LHCN-M2 (cell line): Measurements from ENCODE around the gene KDM1B. TPM values are rescaled to one million over a fixed set of nuclear protein-coding genes. Genes with fewer than 3 reads are reported as not detected.
"Not testable (repeated sequence)": the region's sequence is repeated elsewhere in the genome, so short reads cannot be mapped to it uniquely, and the experiment has no call there.

ENCODE experiments used
- DNase-seq: peaks from one replicate; pipeline ENCODE4 v3.0.0-alpha.2; 2012; ENCODE audit warnings: low read depth
- total RNA-seq: library from RNA; depleted of rRNA; stranded (reverse); fragments of >200 nt; gene quantifications from 2 replicates; pipeline ENCODE4 v1.2.3, GENCODE V29; 2014

The KDM1B gene
- total RNA-seq, 1 experiment from 2014 or later: 13.3 TPM

DNA sequence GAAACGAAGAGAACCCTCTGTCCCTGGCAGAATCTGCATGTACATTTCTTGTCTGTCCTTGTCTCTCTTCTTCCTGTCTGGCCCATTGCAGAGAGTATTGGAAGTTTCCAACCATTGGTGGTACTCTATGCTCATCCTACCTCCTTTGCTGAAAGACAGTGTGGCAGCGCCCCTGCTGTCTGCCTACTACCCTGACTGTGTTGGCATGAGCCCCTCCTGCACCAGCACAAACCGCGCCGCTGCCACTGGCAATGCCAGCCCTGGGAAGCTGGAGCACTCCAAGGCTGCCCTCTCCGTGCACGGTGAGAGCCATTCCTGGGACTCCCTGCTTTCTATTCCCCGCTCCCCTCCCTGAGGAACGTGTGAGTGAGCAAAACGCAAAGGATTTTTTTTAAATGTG, 32.5 kb downstream of the KDM1B start:
- DNase-seq: no peak

GRCh38 chr6:18189196-18189595, 34.0 kb downstream of the KDM1B start:
- DNase-seq: no peak

DNA sequence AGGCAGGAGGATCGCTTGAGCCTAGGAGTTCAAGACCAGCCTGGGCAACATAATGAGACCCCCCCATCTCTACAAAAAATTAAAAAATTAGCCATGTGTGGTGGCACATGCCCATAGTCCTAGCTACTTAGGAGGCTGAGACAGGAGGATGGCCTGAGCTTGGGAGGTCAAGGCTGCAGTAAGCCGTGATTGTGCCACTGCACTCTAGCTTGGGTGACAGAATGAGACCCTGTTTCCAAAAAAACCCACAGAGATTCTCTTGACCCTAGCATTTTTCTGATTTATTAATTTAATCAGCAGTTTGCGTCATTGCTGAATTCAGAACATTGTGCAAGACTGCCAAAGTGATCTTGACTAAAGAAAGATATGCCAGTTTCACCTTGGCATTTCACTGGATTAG, 36.8 kb downstream of the KDM1B start:
- no peak for DNase-seq

DNA sequence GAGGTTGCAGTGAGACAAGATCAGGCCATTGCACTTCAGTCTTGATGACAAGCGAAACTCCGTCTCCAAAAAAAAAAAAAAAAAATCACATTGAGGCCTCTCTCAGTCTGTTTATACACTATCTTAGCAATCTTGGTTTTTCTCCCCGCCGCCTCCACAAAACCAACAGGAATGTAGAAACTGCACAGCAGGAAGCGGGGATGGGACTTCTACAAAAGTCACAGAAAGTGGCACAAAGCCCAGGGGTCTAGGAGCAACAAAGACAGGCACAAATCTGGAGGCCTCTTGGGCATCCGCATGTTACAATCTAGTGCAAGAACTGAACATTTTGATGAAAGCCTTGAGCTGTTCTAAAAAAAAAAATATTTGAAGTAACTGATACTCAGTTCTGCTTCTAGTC, 48.6 kb downstream of the KDM1B start:
- no peak for DNase-seq

DNA sequence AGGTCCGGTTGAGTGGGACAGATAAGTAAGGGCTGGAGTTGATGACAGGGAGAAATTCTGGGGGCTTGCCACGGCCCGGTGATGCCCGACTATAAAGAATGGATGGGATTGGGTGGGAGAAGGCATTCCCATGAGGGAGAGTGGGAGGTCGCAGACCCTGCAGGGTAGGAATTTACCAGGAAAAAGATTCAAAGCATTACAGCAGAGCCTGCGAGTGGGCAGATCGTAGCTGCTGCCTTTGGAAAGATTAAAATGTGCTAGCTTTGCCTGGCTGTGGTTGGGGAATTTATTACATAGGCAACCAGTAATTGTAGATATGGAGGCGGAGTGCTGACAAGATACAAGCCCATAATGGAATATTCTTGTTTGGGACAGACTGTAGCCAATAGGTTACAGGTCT, 49.5 kb downstream of the KDM1B start:
- no peak for DNase-seq

GRCh38 chr6:18206591-18206990, 51.4 kb downstream of the KDM1B start:
- no peak for DNase-seq

DNA sequence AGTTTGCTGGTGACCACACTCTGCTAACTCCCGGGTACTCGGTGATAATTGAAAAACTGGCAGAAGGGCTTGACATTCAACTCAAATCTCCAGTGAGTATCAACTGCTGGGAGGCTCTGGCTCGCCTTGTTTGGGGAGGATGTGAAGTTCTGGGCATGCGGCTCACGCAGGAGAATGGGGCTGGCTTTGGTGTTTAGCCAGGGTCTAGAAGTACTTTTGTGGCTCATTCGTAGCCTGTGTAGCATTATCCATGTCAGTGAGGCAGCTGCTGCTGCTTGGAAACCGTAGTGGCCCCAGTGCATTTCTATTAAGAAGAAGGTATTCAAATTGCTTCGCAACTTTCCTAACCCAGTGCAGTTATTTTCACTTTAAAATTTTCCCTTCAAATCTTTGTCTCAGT, 52.2 kb downstream of the KDM1B start:
- DNase-seq: no peak

DNA sequence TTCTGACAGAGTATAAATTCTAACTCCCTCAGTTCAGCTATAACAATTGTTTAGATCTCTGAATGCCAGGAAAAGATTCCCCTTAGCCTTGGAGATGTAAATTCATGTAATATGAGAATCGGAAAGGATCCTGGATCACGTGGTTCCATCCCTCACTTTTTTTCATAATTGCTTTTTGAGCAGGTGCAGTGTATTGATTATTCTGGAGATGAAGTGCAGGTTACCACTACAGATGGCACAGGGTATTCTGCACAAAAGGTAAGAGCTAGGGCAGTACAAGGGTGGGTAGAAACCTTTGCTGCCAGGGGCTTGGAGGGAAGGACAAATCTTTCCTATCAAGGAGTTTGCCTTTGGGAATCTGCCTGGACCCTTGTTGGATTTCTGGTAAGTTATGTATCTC, 52.7 kb downstream of the KDM1B start:
- no peak for DNase-seq

- not testable (repeated sequence) for DNase-seq
Measured at GRCh38 chr6:18208778-18209177, 53.6 kb downstream of the KDM1B start.

DNA sequence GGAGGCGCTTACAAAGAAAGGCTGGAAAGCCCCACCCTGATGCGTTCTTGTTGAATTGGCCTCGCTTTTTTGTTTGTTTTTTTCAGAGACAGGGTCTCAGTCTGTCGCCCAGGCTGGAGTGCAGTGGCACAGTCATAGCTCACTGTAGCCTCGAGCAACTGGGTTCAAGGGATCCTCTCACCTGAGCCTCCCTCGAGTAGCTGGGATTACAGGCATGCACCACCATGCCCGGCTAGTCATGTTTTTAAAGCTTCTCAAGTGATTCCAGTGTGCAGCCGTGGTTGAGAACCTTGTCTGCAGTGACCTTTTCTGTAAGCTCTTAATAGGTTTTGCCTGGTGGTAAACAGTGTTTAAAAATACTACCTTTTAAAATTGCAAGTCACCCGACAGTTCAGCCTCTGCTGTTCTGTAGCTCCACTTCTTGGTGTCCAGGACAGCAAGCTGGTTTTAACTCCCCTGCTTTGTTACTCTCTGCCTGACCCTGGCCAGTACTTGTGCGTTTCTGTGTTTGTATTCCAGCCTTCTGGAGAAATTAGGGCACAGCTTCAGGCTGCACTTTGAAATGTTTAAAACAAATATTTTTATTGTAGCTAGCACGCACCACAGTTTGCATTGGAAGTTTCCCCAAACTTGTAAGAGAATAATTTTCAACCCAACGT, 54.4 kb downstream of the KDM1B start:
- no peak for DNase-seq

DNA sequence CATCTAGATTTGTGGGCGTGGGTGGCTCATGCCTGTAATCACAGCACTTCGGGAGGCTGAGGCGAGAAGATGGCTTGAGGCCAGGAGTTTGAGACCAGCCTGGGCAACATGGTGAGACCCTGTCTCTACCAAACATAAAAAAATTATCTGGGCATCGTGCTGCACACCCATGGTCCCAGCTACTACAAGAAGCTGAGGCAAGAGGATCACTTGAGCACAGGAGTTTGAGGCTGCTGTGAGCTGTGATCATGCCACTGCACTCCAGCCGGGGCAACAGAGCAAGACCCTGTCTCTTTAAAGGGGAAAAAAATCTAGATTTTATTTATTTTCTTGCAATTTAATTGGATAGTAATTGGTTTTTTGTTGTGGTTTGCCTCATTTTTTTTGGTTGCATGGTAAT, 55.5 kb downstream of the KDM1B start:
- DNase-seq: no peak

- no peak for DNase-seq
Measured at GRCh38 chr6:18211338-18211737, 56.1 kb downstream of the KDM1B start.

DNA sequence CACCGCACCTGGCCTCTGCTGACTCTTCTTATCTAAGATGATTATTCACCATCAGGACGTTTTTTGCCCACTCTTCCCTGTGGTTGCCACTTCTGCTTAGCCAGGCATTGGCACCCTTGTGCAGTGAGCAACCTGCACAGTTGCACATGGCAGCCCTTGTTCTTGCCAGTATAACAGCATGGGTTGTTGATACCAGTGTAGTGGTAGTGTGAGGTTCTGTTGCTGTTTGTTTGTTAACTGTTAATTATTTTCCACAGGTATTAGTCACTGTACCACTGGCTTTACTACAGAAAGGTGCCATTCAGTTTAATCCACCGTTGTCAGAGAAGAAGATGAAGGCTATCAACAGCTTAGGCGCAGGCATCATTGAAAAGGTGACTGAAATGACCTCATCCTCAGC, 57.0 kb downstream of the KDM1B start:
- DNase-seq: no peak

DNA sequence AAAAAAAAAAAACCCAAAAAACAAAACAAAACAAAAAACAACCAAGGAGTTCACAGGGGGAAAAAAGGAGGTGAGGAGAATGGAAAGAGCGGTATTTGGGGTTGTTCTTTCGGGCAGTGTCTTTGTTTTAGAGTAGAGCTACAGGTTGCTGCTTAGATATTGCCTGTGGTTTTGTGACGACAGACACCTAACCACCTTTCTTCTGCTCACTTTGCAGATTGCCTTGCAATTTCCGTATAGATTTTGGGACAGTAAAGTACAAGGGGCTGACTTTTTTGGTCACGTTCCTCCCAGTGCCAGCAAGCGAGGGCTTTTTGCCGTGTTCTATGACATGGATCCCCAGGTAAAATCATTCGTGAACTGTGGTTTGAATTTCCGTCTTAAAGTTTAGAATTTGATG, 58.2 kb downstream of the KDM1B start:
- DNase-seq: no peak

DNA sequence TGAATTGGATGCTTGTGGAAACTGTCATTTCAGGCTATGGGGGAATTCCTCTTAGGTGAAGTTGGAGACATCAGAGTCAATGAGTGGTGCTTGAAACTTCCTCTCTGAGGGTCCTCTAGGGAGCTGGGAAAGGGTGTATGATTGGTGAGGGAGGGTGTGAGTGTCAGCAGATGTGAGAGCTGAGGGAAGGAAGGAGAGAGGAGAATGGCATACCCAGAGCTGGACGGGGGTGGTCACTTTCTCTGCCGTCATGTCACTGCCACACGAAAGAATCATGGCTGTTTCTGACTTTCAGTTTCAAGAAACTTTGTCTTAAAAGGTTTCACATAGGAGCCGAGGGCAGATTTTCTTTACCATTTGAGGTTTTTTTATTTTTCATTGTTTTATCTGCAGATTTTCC, 58.8 kb downstream of the KDM1B start:
- no peak for DNase-seq

DNA sequence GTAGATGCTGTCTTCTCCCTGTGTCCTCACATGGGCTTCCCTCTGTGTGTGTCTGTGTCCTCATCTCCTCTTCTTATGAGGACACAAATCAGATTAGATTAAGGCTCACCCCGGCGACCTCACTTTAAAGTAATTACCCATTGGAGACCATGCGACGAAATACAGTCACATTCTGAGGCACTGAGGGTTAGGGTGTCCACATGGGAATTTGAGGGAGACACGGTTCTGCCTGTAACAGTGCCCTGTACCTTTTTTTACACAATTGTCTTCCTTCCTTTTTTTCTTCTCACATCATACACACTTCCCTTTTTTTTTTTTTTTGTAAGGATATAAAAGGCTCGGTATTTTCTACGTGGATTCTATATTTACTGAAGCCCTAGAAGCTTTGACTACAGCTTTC, 60.2 kb downstream of the KDM1B start:
- no peak for DNase-seq

- peak; percentile 90 for DNase-seq
Measured at GRCh38 chr6:18216411-18216810, 61.2 kb downstream of the KDM1B start.

DNA sequence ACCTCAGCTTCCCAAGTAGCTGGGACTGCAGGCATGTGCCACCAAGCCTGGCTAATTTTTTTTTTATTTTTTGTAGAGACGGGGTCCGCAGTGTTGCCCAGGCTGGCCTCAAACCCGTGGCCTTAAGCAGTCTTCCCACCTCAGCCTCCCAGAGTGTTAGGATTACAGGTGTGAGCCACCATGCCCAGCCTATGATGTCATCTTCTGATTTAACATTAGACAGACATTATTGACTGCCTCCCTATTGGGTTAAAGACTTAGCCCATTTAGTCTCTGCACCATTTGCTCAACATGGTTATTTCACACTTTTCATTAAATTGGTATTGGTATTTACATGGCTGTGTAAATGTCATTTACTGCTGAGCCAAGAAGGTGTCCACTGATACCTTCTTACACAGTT, 63.0 kb downstream of the KDM1B start:
- DNase-seq: no peak

- no peak for DNase-seq
Measured at GRCh38 chr6:18219591-18219990, 64.4 kb downstream of the KDM1B start.

- DNase-seq: no peak
Measured at GRCh38 chr6:18221288-18221615, 66.0 kb downstream of the KDM1B start.

DNA sequence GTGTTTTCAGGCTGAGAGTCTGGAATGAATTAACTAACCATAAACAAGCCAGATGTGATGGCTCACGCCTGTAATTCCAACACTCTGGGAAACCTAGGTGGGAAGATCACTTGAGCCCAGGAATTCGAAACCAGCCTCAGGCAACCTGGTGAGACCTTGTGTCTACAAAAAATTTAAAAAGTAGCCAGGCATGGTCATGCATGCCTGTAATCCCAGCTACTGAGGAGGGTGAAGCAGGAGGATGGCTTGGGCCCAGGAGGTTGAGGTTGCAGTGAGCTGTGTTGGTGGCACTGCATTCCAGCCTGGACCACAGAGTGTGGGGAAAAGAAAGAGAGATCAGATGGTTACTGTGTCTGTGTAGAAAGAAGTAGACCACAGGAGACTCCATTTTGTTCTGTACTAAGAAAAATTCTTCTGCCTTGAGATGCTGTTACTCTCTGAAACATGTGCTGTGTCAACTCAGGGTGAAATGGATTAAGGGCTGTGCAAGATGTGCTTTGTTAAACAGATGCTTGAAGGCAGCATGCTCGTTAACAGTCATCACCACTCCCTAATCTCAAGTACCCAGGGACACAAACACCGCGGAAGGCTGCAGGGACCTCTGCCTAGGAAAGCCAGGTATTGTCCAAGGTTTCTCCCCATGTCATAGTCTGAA, 71.4 kb downstream of the KDM1B start:
- DNase-seq: peak; percentile 68

DNA sequence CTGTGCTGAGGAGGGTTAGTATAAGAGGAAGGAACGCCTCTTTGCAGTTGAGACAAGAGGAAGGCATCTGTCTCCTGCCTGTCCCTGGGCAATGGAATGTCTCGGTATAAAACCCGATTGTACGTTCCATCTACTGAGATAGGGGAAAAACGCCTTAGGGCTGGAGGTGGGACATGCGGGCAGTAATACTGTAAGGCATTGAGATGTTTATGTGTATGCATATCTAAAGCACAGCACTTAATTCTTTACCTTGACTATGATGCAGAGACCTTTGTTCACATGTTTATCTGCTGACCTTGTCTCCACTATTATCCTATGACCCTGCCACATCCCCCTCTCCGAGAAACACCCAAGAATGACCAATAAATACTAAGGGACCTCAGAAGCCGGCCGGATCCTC, 71.9 kb downstream of the KDM1B start:
- DNase-seq: not testable (repeated sequence)

- DNase-seq: not testable (repeated sequence)
Measured at GRCh38 chr6:18228590-18228989, 73.4 kb downstream of the KDM1B start.

- DNase-seq: not testable (repeated sequence)
Measured at GRCh38 chr6:18231856-18232255, 76.6 kb downstream of the KDM1B start.
